Left lung (tissue), 10 donors: ENCODE measurements around the gene GRID1. TPM values are rescaled to one million over a fixed set of nuclear protein-coding genes. Genes with fewer than 3 reads are reported as not detected.

Experiments
- ATAC-seq: fragments of 200-7000 bp; cut with Tn5 transposase; one replicate; pipeline ENCODE4 v1.9.1; 2020; ENCODE audit warnings: moderate library complexity
- DNase-seq, 4 donors: peaks; one replicate each; pipeline ENCODE4 v3.0.0-alpha.2; 2013 to 2020
- H3K27ac ChIP-seq, 2 donors: fragments of 200-600 bp; sonication (generic) in 1 of 2; one replicate each; pipeline versions ENCODE4 v1.5.0 to v1.8.0; 2020 to 2021
- H3K27me3 ChIP-seq, 2 donors: fragments of 200-600 bp; sonication (generic) in 1 of 2; one replicate each; pipeline versions ENCODE4 v1.5.0 to v1.8.0; 2020 to 2021
- H3K36me3 ChIP-seq, 2 donors: fragments of 200-600 bp; sonication (generic) in 1 of 2; one replicate each; pipeline versions ENCODE4 v1.5.0 to v1.8.0; 2020 to 2021
- H3K4me1 ChIP-seq, 2 donors: fragments of 200-600 bp; one replicate each; pipeline ENCODE4 v1.8.0; 2021
- H3K4me3 ChIP-seq, 2 donors: fragments of 200-600 bp; sonication (generic) in 1 of 2; one replicate each; pipeline versions ENCODE4 v1.5.0 to v1.8.0; 2020 to 2021; ENCODE audit warnings: mild to moderate bottlenecking in 1 of 2
- H3K9me3 ChIP-seq, 2 donors: fragments of 200-600 bp; sonication (generic) in 1 of 2; one replicate each; pipeline versions ENCODE4 v1.5.0 to v1.8.0; 2020 to 2021
- CTCF ChIP-seq, 2 donors: fragments of 200-600 bp; sonication (generic) in 1 of 2; IDR thresholded peaks; one replicate each; pipeline versions ENCODE4 v1.5.0 to v1.8.0; 2021; ENCODE audit warnings: antibody characterized with exemption in 2 of 2
- intact Hi-C, 2 donors: fragments of 100-400 bp; cut with DNase I; formaldehyde crosslinking; loops; one replicate each; pipeline versions ENCODE4 v1.11.2 to v1.14.2; 2022
- polyA plus RNA-seq, 6 donors: library from polyadenylated mRNA; unstranded; fragments of 120-200 nt; gene quantifications; one replicate each; pipeline ENCODE4 v1.2.1, GENCODE V29; 2013; ENCODE audit not compliant: insufficient read length in 6 of 6
- total RNA-seq, 2 donors: library from RNA; stranded (reverse); fragmentation: NEBNext Ultra II Directional; extraction: Animal tissue kit (Norgen Biotek cat#: 25700); gene quantifications; one replicate each; pipeline ENCODE4 v1.2.1, GENCODE V29; 2021
- donor health status: DM: no; HTN: yes; CAD: no.
- donor health status: DM: no; HTN: no; CAD: no.

The GRID1 gene
- total and polyA plus RNA-seq, 8 donors: 0.81 to 2.6 (median 1.2) TPM

GRCh38 chr10:86291616-86292340 is 74.8 kb downstream of the GRID1 start:
- Histone ChIP-seq H3K9me3 (no peaks in the 10 kb centered on the region), H3K4me3 (no peak overlapping the region), H3K36me3 (no peaks in the 10 kb centered on the region), H3K27ac (no peak overlapping the region), H3K27me3 (no peaks in the 10 kb centered on the region), H3K4me1 (no peaks in the 10 kb centered on the region)
- DNase-seq (no peak), ATAC-seq (no peak)
- no peak for TF ChIP-seq CTCF (IDR thresholded peaks at IDR 0.05)
- intact Hi-C loops: no loop called here

DNA sequence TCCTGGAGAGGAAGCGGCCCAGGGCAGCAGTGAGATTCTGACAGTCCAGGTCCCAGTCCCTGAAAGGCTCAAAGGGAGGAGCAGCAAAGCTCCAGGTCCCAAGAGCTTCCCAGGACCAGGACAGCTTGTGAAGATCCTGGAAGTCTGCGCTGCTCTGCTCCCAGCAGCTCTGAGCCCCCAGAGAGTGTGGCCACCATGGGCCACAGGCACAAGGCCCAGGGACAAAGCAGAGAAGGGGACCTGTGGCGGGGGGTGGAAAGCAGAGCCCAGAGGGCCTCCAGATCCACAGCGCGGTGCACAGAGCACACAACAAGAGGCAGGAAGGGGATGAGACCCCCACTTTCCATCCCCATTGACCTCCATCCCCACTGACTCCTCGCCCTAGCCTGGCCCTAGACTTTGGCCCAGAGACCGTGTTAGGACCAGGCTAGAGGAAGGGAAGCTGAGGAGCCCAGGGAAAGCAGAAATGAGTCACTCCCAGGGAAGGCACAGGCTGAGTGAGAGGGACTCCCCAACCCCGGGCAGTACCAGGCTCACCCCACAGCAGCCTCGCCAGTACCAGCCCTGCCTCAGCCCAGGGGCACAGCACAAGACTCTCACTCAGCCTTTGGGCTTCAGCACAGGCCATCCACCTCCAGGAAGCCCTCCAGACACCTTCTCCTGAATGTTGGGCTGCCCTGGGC is 75.5 kb downstream of the GRID1 start:
- TF ChIP-seq CTCF (IDR thresholded peaks at IDR 0.05): no peak
- H3K36me3 ChIP-seq: no peaks in the 10 kb centered on the region
- DNase-seq: no peak
- H3K27me3 ChIP-seq: no peaks in the 10 kb centered on the region
- no peak overlapping the region for H3K4me3 ChIP-seq
- ATAC-seq: no peak
- no peak overlapping the region for H3K27ac ChIP-seq
- H3K4me1 ChIP-seq: no peaks in the 10 kb centered on the region
- intact Hi-C loops: no loop called here
- no peaks in the 10 kb centered on the region for H3K9me3 ChIP-seq

GRCh38 chr10:86289577-86289868 is 77.1 kb downstream of the GRID1 start:
- Histone ChIP-seq H3K4me3 (no peak overlapping the region), H3K9me3 (no peaks in the 10 kb centered on the region), H3K27ac (no peak overlapping the region), H3K36me3 (no peaks in the 10 kb centered on the region), H3K27me3 (no peaks in the 10 kb centered on the region), H3K4me1 (no peaks in the 10 kb centered on the region)
- no peak for ATAC-seq
- no peak for TF ChIP-seq CTCF (IDR thresholded peaks at IDR 0.05)
- no peak for DNase-seq
- intact Hi-C loops: no loop called here

- DNase-seq: no peak
- no peak for TF ChIP-seq CTCF (IDR thresholded peaks at IDR 0.05)
- intact Hi-C loops: no loop called here
These were observed 77.7 kb downstream of the GRID1 start for GRCh38 chr10:86288695-86289576.

More at GRCh38 chr10:86288695-86289576, 77.7 kb downstream of the GRID1 start:
- ATAC-seq: no peak
- Histone ChIP-seq H3K9me3 (no peaks in the 10 kb centered on the region), H3K36me3 (no peaks in the 10 kb centered on the region), H3K27me3 (no peaks in the 10 kb centered on the region), H3K4me1 (no peaks in the 10 kb centered on the region), H3K27ac (no peak overlapping the region), H3K4me3 (no peak overlapping the region)
